HCT116 (cell line): ENCODE measurements around the gene DRG2. TPM values are rescaled to one million over a fixed set of nuclear protein-coding genes. Genes with fewer than 3 reads are reported as not detected.

Source experiments
- ATAC-seq: fragments of 200-7000 bp; cut with Tn5 transposase; 2 replicates; pipeline ENCODE4 v1.9.1; 2020; ENCODE audit warnings: mild to moderate bottlenecking, moderate library complexity
- BruUV-seq: library from RNA; stranded (reverse); fragments of 400-500 nt; replicated peaks from 2 replicates; lab custom pipeline; 2021; lab: Mats Ljungman, UMichigan
- CTCF ChIA-PET: fragments of 300-600 bp; sonication (Branson Sonifier 250); formaldehyde crosslinking; loops from one replicate; lab custom pipeline; 2021; ENCODE audit warnings: antibody characterized with exemption; lab: Charles Lee
- POLR2A ChIA-PET: fragments of 300-600, 350-600 bp; sonication (Branson Sonifier 250); formaldehyde crosslinking; loops from one replicate; lab custom pipeline; 2021; ENCODE audit warnings: antibody characterized with exemption; lab: Charles Lee
- RAD21 ChIA-PET, 2 experiments: fragments of 300-600 bp; sonication (Branson Sonifier 250); formaldehyde crosslinking; loops; one replicate each; lab custom pipeline; 2023; ENCODE audit warnings: low total read pairs in 2 of 2; ENCODE audit not compliant: uncharacterized antibody in 2 of 2, unreplicated experiment in 2 of 2, low non-redundant PET in 1 of 2; lab: Charles Lee
- DNase-seq: peaks from one replicate; pipeline ENCODE4 v3.0.0-alpha.2; 2010; ENCODE audit warnings: low read depth, low spot score
- H2AFZ ChIP-seq: fragments of 200-600 bp; shearing (Covaris generic), sonication (generic); 2 replicates; pipeline ENCODE4 v1.6.1; 2017; ENCODE audit warnings: low read depth, mixed run types, mixed read lengths, antibody characterized with exemption, low read length; ENCODE audit not compliant: poor library complexity, severe bottlenecking
- H3K27ac ChIP-seq: 2 replicates; pipeline ENCODE4 v1.5.1; 2012; ENCODE audit warnings: low read depth, low read length
- H3K27me3 ChIP-seq: fragments of 200-600 bp; sonication (generic); 2 replicates; pipeline ENCODE4 v1.6.1; 2016; ENCODE audit warnings: mixed run types, low read length, mixed read lengths; ENCODE audit not compliant: insufficient read depth
- H3K36me3 ChIP-seq, 2 experiments: fragments of 200-500 bp in 1 of 2; fragments of 200-600 bp in 1 of 2; sonication (Bioruptor generic) in 1 of 2; sonication (generic) in 1 of 2; 2 replicates each; pipeline versions ENCODE4 v1.5.1 to v1.6.1; 2014 to 2016; ENCODE audit warnings: low read length in 2 of 2, inconsistent platforms in 1 of 2, mixed read lengths in 1 of 2, mixed run types in 1 of 2; ENCODE audit not compliant: insufficient read depth in 2 of 2, control insufficient read depth in 1 of 2
- H3K4me1 ChIP-seq, 2 experiments: fragments of 200-600 bp in 1 of 2; sonication (generic) in 1 of 2; 2 replicates each; pipeline versions ENCODE4 v1.5.1 to v1.6.1; 2012 to 2017; ENCODE audit warnings: low read length in 2 of 2, inconsistent platforms in 1 of 2, mild to moderate bottlenecking in 1 of 2, mixed read lengths in 1 of 2, mixed run types in 1 of 2, moderate library complexity in 1 of 2; ENCODE audit not compliant: insufficient read depth in 2 of 2, control insufficient read depth in 1 of 2
- H3K4me2 ChIP-seq: fragments of 200-600 bp; sonication (generic); 2 replicates; pipeline ENCODE4 v1.6.1; 2017; ENCODE audit warnings: mixed run types, low read length, mixed read lengths
- H3K4me3 ChIP-seq, 2 experiments: fragments of 200-600 bp in 1 of 2; sonication (generic) in 1 of 2; replicated peaks in 1 of 2; 2 replicates each; pipeline ENCODE4 v1.5.1; 2011 to 2016; ENCODE audit warnings: low read length in 2 of 2, control low read depth in 1 of 2, low read depth in 1 of 2, mild to moderate bottlenecking in 1 of 2, mixed read lengths in 1 of 2, mixed run types in 1 of 2
- H3K79me2 ChIP-seq: fragments of 200-600 bp; sonication (generic); 2 replicates; pipeline ENCODE4 v1.6.1; 2017; ENCODE audit warnings: mild to moderate bottlenecking, mixed run types, low read length, moderate library complexity, mixed read lengths; ENCODE audit not compliant: insufficient read depth
- H3K9ac ChIP-seq: fragments of 200-600 bp; sonication (generic); 2 replicates; pipeline ENCODE4 v1.6.1; 2016; ENCODE audit warnings: low read length, mixed read lengths
- H3K9me2 ChIP-seq: fragments of 200-600 bp; sonication (generic), shearing (Covaris generic); 2 replicates; pipeline ENCODE4 v1.6.1; 2017; ENCODE audit warnings: mixed run types, mild to moderate bottlenecking, moderate library complexity; ENCODE audit not compliant: insufficient read depth
- H3K9me3 ChIP-seq, 2 experiments: fragments of 200-500 bp in 1 of 2; fragments of 200-600 bp in 1 of 2; sonication (Bioruptor generic) in 1 of 2; sonication (generic) in 1 of 2; 2 replicates each; pipeline ENCODE4 v1.6.1; 2014 to 2017; ENCODE audit warnings: low read length in 2 of 2, mixed read lengths in 2 of 2, inconsistent platforms in 1 of 2, low read depth in 1 of 2, mild to moderate bottlenecking in 1 of 2, mixed run types in 1 of 2, moderate library complexity in 1 of 2; ENCODE audit not compliant: control insufficient read depth in 1 of 2, insufficient read depth in 1 of 2
- H4K20me1 ChIP-seq: fragments of 200-600 bp; sonication (generic), shearing (Covaris generic); 2 replicates; pipeline ENCODE4 v1.6.1; 2017; ENCODE audit warnings: mixed run types, mild to moderate bottlenecking, moderate library complexity; ENCODE audit not compliant: insufficient read depth
- CBX3 ChIP-seq: IDR thresholded peaks from 2 replicates; pipeline ENCODE4 v1.6.1; 2012; ENCODE audit warnings: low read depth
- CEBPB ChIP-seq: IDR thresholded peaks from 2 replicates; pipeline ENCODE4 v1.6.1; 2012; ENCODE audit warnings: low read depth
- EGR1 ChIP-seq: IDR thresholded peaks from 2 replicates; pipeline ENCODE4 v1.6.1; 2012; ENCODE audit warnings: low read depth
- ELF1 ChIP-seq: IDR thresholded peaks from 2 replicates; pipeline ENCODE4 v1.6.1; 2012; ENCODE audit warnings: low read depth, borderline replicate concordance
- EZH2 ChIP-seq: fragments of 200-600 bp; sonication (generic); IDR thresholded peaks from 2 replicates; pipeline ENCODE4 v1.6.1; 2017; ENCODE audit warnings: antibody characterized with exemption, mixed run types
- EZH2phosphoT487 ChIP-seq: fragments of 200-600 bp; IDR thresholded peaks from 2 replicates; pipeline ENCODE4 v1.6.1; 2018; ENCODE audit warnings: antibody characterized with exemption, borderline replicate concordance
- FOSL1 ChIP-seq: IDR thresholded peaks from 2 replicates; pipeline ENCODE4 v1.6.1; 2012; ENCODE audit warnings: low read depth
- JUND ChIP-seq: IDR thresholded peaks from 2 replicates; pipeline ENCODE4 v1.6.1; 2012
- POLR2AphosphoS5 ChIP-seq: IDR thresholded peaks from 2 replicates; pipeline ENCODE4 v1.6.1; 2011; ENCODE audit warnings: mild to moderate bottlenecking, low read depth, low read length, moderate library complexity
- SIN3A ChIP-seq: IDR thresholded peaks from 2 replicates; pipeline ENCODE4 v1.6.1; 2012; ENCODE audit warnings: low read depth
- SRF ChIP-seq: IDR thresholded peaks from 2 replicates; pipeline ENCODE4 v1.6.1; 2012; ENCODE audit warnings: low read depth
- TCF7L2 ChIP-seq: IDR thresholded peaks from 2 replicates; pipeline ENCODE4 v1.7.0; 2011; ENCODE audit warnings: borderline replicate concordance, inconsistent platforms; ENCODE audit not compliant: insufficient read depth, insufficient read length; ENCODE audit errors: extremely low read depth
- YY1 ChIP-seq: IDR thresholded peaks from 2 replicates; pipeline ENCODE4 v1.6.1; 2011; ENCODE audit warnings: low read length, low read depth, moderate library complexity, mild to moderate bottlenecking; ENCODE audit not compliant: insufficient replicate concordance; ENCODE audit errors: extremely low read depth
- intact Hi-C: fragments of 100-400 bp; cut with micrococcal nuclease; formaldehyde crosslinking; loops from 2 replicates; pipeline ENCODE4 v1.10.0; 2022
- total RNA-seq: library from RNA; stranded (reverse); gene quantifications from one replicate; pipeline ENCODE4 v1.2.1, GENCODE V29; 2021; ENCODE audit not compliant: unreplicated experiment
- TF ChIP-seq, protein P1 (sequence below): IDR thresholded peaks from 2 replicates; pipeline ENCODE4 v1.6.1; 2012
- TF ChIP-seq, protein P2 (sequence below): IDR thresholded peaks from 2 replicates; pipeline ENCODE4 v1.6.1; 2012
- TF ChIP-seq, protein P3 (sequence below): IDR thresholded peaks from 2 replicates; pipeline ENCODE4 v1.6.1; 2011; ENCODE audit warnings: mild to moderate bottlenecking, low read length, moderate library complexity; ENCODE audit not compliant: insufficient replicate concordance; ENCODE audit errors: extremely low read depth
- TF ChIP-seq, protein P4 (sequence below): IDR thresholded peaks from 2 replicates; pipeline ENCODE4 v1.6.1; 2012; ENCODE audit warnings: low read depth
- TF ChIP-seq, protein P5 (sequence below), 3 experiments: fragments of 200-600 bp in 1 of 3; sonication (generic) in 1 of 3; IDR thresholded peaks in 2 of 3; conservative IDR thresholded peaks in 1 of 3; 2 replicates each; pipeline ENCODE4 v1.5.1; 2012 to 2017; ENCODE audit warnings: low read depth in 2 of 3, low read length in 2 of 3, antibody characterized with exemption in 1 of 3, borderline replicate concordance in 1 of 3, control low read depth in 1 of 3, mild to moderate bottlenecking in 1 of 3, mixed read lengths in 1 of 3, mixed run types in 1 of 3, moderate library complexity in 1 of 3; ENCODE audit not compliant: insufficient read depth in 1 of 3

Gene DRG2
- total RNA-seq, 1 experiment from 2014 or later = 41.0 TPM

DNA sequence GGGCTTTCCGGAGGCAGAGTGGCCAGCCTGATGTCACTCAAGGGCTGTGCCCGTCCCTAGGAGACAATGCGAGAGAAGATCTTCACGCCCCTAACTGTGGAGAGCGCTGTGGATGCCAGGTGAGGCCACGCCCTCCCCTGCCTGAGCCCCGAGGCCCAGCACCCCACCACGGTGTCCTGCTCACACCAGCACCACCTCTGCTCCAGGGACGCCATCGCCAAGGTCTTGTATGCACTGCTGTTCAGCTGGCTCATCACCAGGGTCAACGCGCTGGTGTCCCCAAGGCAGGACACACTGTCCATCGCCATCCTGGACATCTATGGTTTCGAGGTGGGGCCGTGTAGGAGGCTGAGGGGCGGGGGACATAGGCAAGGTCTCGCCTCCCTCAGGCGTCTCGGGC, 48.6 kb downstream of the DRG2 start:
- Histone ChIP-seq H3K27me3 (no peaks in the 10 kb centered on the region), H3K27ac (no peak overlapping the region), H3K4me2 (no peak overlapping the region), H3K4me3 (no peak overlapping the region), H3K36me3 (no peaks in the 10 kb centered on the region), H3K9me3 (no peaks in the 10 kb centered on the region), H2AFZ (no peak overlapping the region), H3K9ac (no peak overlapping the region), H3K9me2 (no peaks in the 10 kb centered on the region), H3K4me1 (no peaks in the 10 kb centered on the region), H3K79me2 (no peaks in the 10 kb centered on the region), H4K20me1 (no peaks in the 10 kb centered on the region)
- DNase-seq = no peak
- ChIA-PET CTCF (no interaction called here), POLR2A (no interaction called here), RAD21 (no interaction called here)
- ATAC-seq = no peak
- intact Hi-C loops = no loop called here
- no TSS peak for BruUV-seq
- TF ChIP-seq, protein P1, sequence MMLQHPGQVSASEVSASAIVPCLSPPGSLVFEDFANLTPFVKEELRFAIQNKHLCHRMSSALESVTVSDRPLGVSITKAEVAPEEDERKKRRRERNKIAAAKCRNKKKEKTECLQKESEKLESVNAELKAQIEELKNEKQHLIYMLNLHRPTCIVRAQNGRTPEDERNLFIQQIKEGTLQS = no peak
- TF ChIP-seq, protein P2, sequence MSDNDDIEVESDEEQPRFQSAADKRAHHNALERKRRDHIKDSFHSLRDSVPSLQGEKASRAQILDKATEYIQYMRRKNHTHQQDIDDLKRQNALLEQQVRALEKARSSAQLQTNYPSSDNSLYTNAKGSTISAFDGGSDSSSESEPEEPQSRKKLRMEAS = no peak
- no peak for TF ChIP-seq EZH2
- no peak for TF ChIP-seq YY1
- no peak for TF ChIP-seq CBX3
- TF ChIP-seq SIN3A = no peak
- TF ChIP-seq, protein P3, sequence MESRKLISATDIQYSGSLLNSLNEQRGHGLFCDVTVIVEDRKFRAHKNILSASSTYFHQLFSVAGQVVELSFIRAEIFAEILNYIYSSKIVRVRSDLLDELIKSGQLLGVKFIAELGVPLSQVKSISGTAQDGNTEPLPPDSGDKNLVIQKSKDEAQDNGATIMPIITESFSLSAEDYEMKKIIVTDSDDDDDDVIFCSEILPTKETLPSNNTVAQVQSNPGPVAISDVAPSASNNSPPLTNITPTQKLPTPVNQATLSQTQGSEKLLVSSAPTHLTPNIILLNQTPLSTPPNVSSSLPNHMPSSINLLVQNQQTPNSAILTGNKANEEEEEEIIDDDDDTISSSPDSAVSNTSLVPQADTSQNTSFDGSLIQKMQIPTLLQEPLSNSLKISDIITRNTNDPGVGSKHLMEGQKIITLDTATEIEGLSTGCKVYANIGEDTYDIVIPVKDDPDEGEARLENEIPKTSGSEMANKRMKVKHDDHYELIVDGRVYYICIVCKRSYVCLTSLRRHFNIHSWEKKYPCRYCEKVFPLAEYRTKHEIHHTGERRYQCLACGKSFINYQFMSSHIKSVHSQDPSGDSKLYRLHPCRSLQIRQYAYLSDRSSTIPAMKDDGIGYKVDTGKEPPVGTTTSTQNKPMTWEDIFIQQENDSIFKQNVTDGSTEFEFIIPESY = no peak
- TF ChIP-seq, protein P4, sequence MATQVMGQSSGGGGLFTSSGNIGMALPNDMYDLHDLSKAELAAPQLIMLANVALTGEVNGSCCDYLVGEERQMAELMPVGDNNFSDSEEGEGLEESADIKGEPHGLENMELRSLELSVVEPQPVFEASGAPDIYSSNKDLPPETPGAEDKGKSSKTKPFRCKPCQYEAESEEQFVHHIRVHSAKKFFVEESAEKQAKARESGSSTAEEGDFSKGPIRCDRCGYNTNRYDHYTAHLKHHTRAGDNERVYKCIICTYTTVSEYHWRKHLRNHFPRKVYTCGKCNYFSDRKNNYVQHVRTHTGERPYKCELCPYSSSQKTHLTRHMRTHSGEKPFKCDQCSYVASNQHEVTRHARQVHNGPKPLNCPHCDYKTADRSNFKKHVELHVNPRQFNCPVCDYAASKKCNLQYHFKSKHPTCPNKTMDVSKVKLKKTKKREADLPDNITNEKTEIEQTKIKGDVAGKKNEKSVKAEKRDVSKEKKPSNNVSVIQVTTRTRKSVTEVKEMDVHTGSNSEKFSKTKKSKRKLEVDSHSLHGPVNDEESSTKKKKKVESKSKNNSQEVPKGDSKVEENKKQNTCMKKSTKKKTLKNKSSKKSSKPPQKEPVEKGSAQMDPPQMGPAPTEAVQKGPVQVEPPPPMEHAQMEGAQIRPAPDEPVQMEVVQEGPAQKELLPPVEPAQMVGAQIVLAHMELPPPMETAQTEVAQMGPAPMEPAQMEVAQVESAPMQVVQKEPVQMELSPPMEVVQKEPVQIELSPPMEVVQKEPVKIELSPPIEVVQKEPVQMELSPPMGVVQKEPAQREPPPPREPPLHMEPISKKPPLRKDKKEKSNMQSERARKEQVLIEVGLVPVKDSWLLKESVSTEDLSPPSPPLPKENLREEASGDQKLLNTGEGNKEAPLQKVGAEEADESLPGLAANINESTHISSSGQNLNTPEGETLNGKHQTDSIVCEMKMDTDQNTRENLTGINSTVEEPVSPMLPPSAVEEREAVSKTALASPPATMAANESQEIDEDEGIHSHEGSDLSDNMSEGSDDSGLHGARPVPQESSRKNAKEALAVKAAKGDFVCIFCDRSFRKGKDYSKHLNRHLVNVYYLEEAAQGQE = no peak
- TF ChIP-seq TCF7L2 = no peak
- no peak for TF ChIP-seq JUND
- TF ChIP-seq SRF = no peak
- no peak for TF ChIP-seq ELF1
- TF ChIP-seq, protein P5, sequence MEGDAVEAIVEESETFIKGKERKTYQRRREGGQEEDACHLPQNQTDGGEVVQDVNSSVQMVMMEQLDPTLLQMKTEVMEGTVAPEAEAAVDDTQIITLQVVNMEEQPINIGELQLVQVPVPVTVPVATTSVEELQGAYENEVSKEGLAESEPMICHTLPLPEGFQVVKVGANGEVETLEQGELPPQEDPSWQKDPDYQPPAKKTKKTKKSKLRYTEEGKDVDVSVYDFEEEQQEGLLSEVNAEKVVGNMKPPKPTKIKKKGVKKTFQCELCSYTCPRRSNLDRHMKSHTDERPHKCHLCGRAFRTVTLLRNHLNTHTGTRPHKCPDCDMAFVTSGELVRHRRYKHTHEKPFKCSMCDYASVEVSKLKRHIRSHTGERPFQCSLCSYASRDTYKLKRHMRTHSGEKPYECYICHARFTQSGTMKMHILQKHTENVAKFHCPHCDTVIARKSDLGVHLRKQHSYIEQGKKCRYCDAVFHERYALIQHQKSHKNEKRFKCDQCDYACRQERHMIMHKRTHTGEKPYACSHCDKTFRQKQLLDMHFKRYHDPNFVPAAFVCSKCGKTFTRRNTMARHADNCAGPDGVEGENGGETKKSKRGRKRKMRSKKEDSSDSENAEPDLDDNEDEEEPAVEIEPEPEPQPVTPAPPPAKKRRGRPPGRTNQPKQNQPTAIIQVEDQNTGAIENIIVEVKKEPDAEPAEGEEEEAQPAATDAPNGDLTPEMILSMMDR (IDR thresholded peaks at IDR 0.05 in 2 of 3, conservative IDR thresholded peaks at IDR 0.05 in 1 of 3; ENCODE audit: borderline replicate concordance in 1 of 3, insufficient read depth in 1 of 3, low read depth in 2 of 3, low read length in 2 of 3) = no peak
- TF ChIP-seq EGR1 = no peak
- TF ChIP-seq POLR2AphosphoS5 = no peak
- TF ChIP-seq CEBPB = no peak
- TF ChIP-seq FOSL1 = no peak
- TF ChIP-seq EZH2phosphoT487 = no peak
- TF ChIP-seq, all 23 proteins: peak for 0
